T-cell (primary cell): ENCODE results near the gene ACER3. TPM values are rescaled to one million over a fixed set of nuclear protein-coding genes. Genes with fewer than 3 reads are reported as not detected.

Source experiments
- ATAC-seq, 4 experiments: fragments of 200-7000 bp in 3 of 4; fragments of 150-1000 bp in 1 of 4; cut with Tn5 transposase; replicated peaks in 1 of 4; 1 replicate in 3 of 4; 2 replicates in 1 of 4; pipeline ENCODE4 v1.10.0; 2021; ENCODE audit warnings: moderate library complexity in 3 of 4, mild to moderate bottlenecking in 2 of 4, moderate number of reproducible peaks in 1 of 4
- CTCF ChIA-PET, 2 donors: fragments of 300-600 bp; sonication (Branson Sonifier 250); formaldehyde crosslinking; loops; one replicate each; lab custom pipeline; 2022; ENCODE audit warnings: antibody characterized with exemption in 2 of 2; lab: Charles Lee
- POLR2A ChIA-PET, 2 donors: fragments of 300-600 bp; sonication (Branson Sonifier 250); formaldehyde crosslinking; loops; one replicate each; lab custom pipeline; 2022; ENCODE audit warnings: antibody characterized with exemption in 2 of 2; lab: Charles Lee
- DNase-seq, 35 experiments: peaks; one replicate each; pipeline versions ENCODE4 v3.0.0 to v3.0.0-alpha.2; 2013 to 2023
- H3K27ac ChIP-seq: one replicate; pipeline ENCODE4 v1.5.1; 2013; ENCODE audit warnings: low read length
- H3K27me3 ChIP-seq, 2 experiments: replicated peaks in 1 of 2; 1 replicate in 1 of 2; 2 replicates in 1 of 2; pipeline versions ENCODE4 v1.6.1 to v1.7.0; 2013; ENCODE audit warnings: low read length in 1 of 2, mixed read lengths in 1 of 2; ENCODE audit not compliant: control insufficient read depth in 2 of 2, insufficient read depth in 2 of 2; ENCODE audit errors: extremely low read depth in 1 of 2
- H3K36me3 ChIP-seq, 2 donors: 1 replicate in 1 of 2; 2 replicates in 1 of 2; pipeline versions ENCODE4 v1.6.1 to v1.7.0; 2013; ENCODE audit warnings: low read length in 1 of 2; ENCODE audit not compliant: control insufficient read depth in 2 of 2, insufficient read depth in 1 of 2; ENCODE audit errors: extremely low read depth in 1 of 2
- H3K4me1 ChIP-seq, 2 experiments: 1 replicate in 1 of 2; 2 replicates in 1 of 2; pipeline versions ENCODE4 v1.6.1 to v1.7.0; 2013; ENCODE audit warnings: low read length in 2 of 2, mixed read lengths in 1 of 2; ENCODE audit not compliant: insufficient read depth in 2 of 2, control insufficient read depth in 1 of 2; ENCODE audit errors: extremely low read depth in 1 of 2
- H3K4me3 ChIP-seq, 2 donors: 1 replicate in 1 of 2; 2 replicates in 1 of 2; pipeline versions ENCODE4 v1.5.1 to v1.7.0; 2013; ENCODE audit warnings: mild to moderate bottlenecking in 2 of 2, low read length in 1 of 2, moderate library complexity in 1 of 2; ENCODE audit not compliant: control insufficient read depth in 1 of 2; ENCODE audit errors: extremely low read depth in 1 of 2
- H3K9me3 ChIP-seq: 2 replicates; pipeline ENCODE4 v1.7.0; 2013
- H3K27ac Mint-ChIP-seq, 2 donors: one replicate each; pipeline ENCODE4 v1.8.0; 2020 to 2021; ENCODE audit warnings: mild to moderate bottlenecking in 2 of 2, mixed read lengths in 2 of 2
- H3K27me3 Mint-ChIP-seq, 2 donors: one replicate each; pipeline ENCODE4 v1.8.0; 2021 to 2022; ENCODE audit warnings: mixed read lengths in 2 of 2
- H3K36me3 Mint-ChIP-seq: one replicate; pipeline ENCODE4 v1.8.0; 2021; ENCODE audit warnings: mixed read lengths
- H3K4me1 Mint-ChIP-seq, 3 donors: one replicate each; pipeline ENCODE4 v1.8.0; 2020 to 2022; ENCODE audit warnings: mixed read lengths in 3 of 3, mild to moderate bottlenecking in 1 of 3
- H3K4me3 Mint-ChIP-seq, 3 donors: one replicate each; pipeline ENCODE4 v1.8.0; 2020 to 2022; ENCODE audit warnings: mild to moderate bottlenecking in 3 of 3, mixed read lengths in 3 of 3, moderate library complexity in 3 of 3
- H3K9me3 Mint-ChIP-seq, 3 donors: one replicate each; pipeline ENCODE4 v1.8.0; 2020 to 2022; ENCODE audit warnings: mixed read lengths in 3 of 3
- WGBS: methylation state at CpG from one replicate; pipeline ENCODE4 v1.1.5; 2013; ENCODE audit warnings: missing lambda C conversion rate; ENCODE audit not compliant: insufficient coverage; 5-methylcytosine and 5-hydroxymethylcytosine counted together
- total RNA-seq, 35 experiments: library from RNA in 6 of 35; stranded (reverse) in 6 of 35; fragments of 120-200 nt in 1 of 35; gene quantifications; one replicate each; pipeline versions ENCODE4 v1.2.1 to v1.2.4 and lab custom pipeline; 2013 to 2026

The ACER3 gene
- total RNA-seq, 5 donors from 2014 or later (not counting 1 experiment from before 2014, with no cell fraction given): 4.3 to 9.0 (median 5.2) TPM

DNA sequence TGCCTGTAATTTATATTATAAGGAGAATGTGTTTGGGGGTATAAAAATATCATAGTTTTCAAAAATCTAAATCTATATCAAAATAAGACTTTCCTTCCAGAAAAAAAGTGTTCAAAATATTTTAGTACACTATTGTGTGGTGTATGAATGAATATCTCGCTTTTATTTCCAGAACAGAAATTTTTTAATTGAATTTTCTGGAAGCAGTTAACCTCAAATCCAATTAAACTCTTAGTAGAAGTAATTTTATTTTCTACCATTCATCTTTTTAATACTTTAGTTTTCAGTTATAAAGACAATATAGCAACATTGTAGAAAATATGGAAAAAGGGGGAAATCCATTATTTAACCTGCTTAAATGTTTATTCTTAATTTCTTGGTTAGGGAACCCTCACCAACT is 58.7 kb downstream of the ACER3 start:
- WGBS: no CpG with 5 or more reads among the region's 1 CpG
- CTCF ChIA-PET: interaction anchor here (0.5 to 3.0 kb wide), 19 partner anchors 8 to 173 kb away, joined by 3 to 14 read pairs (median 4); no protein-coding TSS in a partner anchor
- H3K9me3 Mint-ChIP-seq: no peaks in the 10 kb centered on the region

DNA sequence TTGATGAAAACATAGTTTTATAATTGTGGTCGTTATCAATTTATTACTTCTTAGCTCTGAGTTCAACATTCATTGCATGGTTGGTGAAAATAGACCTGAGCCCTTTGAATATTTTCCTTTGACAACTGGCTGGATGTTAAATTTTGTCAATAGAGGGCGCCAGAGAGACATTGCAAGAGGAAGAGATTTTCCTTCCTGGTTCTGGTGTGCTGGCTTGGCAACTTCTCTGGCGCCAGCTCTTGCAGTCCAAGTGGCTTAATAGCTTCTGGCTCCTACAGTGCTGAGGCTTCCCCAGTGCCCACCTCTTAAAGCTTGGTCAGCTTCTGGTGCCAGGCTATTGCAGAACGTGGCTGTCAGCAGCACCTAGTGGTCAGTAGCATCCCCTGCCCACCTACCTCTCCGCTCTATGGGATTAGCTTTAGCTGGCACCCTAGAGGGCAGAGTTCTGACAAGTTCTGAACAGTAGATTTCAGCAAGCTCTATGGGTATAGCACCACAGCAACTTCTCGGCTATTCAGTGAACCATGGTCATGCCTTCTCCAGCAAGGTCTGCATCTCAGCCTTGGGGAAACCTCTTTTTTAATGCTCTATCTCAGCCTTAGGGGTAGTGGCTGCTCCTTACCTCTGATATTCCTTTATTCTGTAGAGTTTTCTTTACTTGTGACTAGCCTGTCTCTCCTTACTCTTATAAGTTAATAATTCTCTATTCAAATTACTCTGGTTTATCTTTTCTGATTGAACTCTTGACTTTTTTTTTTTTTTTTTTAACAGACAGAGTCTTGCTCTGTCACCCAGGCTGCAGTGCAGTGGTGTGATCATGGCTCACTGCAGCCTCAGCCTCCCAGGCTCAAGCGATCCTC is 59.4 kb downstream of the ACER3 start:
- no peak overlapping the region for H3K27ac ChIP-seq
- no peaks in the 10 kb centered on the region for H3K9me3 ChIP-seq
- no peaks in the 10 kb centered on the region for H3K27me3 Mint-ChIP-seq
- no peaks in the 10 kb centered on the region for H3K36me3 ChIP-seq
- H3K36me3 Mint-ChIP-seq: peaks cover 3% of the 10 kb centered on the region
- peak; percentile 67 to 73 (median 71) for ATAC-seq
- no peaks in the 10 kb centered on the region for H3K9me3 Mint-ChIP-seq
- peak overlapping the region; percentile 15 to 42 for H3K4me3 ChIP-seq
- POLR2A ChIA-PET: interaction anchor here in 1 of 2 donors (0.5 to 0.9 kb wide), 2 partner anchors 115 to 1098 kb away, joined by 3 to 5 read pairs; no protein-coding TSS in a partner anchor
- CTCF ChIA-PET: interaction anchor here (0.5 to 3.0 kb wide), 22 partner anchors 8 to 1075 kb away, joined by 3 to 14 read pairs (median 4); partner anchors contain the start of gene INTS4 (in 1 of the 2)
- H3K27me3 ChIP-seq: no peaks in the 10 kb centered on the region
- H3K4me3 Mint-ChIP-seq: peak overlapping the region; percentile 49 to 54 (median 52)
- DNase-seq: peak in 34 of 35 experiments; percentile 12 to 85 (median 43)
- peaks cover 10 to 14% (median 11%) of the 10 kb centered on the region in 3 donors for H3K4me1 Mint-ChIP-seq
- H3K27ac Mint-ChIP-seq: no peak overlapping the region
- WGBS: 42% methylated on average over 2 of the region's 7 CpGs
- H3K4me1 ChIP-seq: peaks cover 0 to 4% of the 10 kb centered on the region in 2 experiments

More for the DNA sequence above, 58.7 kb downstream of the ACER3 start:
- Histone ChIP-seq H3K4me3 (no peak overlapping the region), H3K27me3 (no peaks in the 10 kb centered on the region), H3K36me3 (no peaks in the 10 kb centered on the region), H3K4me1 (peaks cover 0 to 4% of the 10 kb centered on the region in 2 experiments), H3K27ac (no peak overlapping the region), H3K9me3 (no peaks in the 10 kb centered on the region)
- POLR2A ChIA-PET: no interaction called here
- Mint-ChIP-seq H3K36me3 (peaks cover 3% of the 10 kb centered on the region), H3K27me3 (no peaks in the 10 kb centered on the region), H3K4me1 (peaks cover 10 to 14% (median 11%) of the 10 kb centered on the region in 3 donors), H3K27ac (no peak overlapping the region), H3K4me3 (no peak overlapping the region)
- ATAC-seq (no peak), DNase-seq (no peak)

DNA sequence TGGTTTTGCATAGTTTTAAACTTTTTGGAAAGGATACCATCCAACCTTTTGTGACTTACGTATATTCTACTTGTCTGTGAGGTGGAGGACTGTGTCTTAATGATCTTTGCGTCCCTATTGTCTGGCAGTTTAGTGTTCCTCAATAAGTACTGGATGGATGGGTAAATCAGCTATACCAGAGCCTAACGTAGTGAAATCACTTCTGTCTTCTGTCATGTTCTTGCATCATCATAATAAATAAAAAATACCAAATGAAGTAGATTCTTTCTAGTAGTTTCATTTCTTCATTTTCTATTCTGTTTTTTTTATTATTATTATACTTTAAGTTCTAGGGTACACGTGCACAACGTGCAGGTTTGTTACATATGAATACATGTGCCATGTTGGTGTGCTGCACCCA is 66.4 kb downstream of the ACER3 start:
- H3K9me3 Mint-ChIP-seq: no peaks in the 10 kb centered on the region
- DNase-seq (no peak), ATAC-seq (no peak)
- no peaks in the 10 kb centered on the region for H3K4me1 ChIP-seq
- H3K27me3 ChIP-seq: no peaks in the 10 kb centered on the region
- no CpG with 5 or more reads among the region's 5 CpGs for WGBS
- H3K27ac Mint-ChIP-seq: no peak overlapping the region
- H3K4me3 ChIP-seq: no peak overlapping the region
- H3K27me3 Mint-ChIP-seq: no peaks in the 10 kb centered on the region
- ChIA-PET POLR2A (no interaction called here), CTCF (no interaction called here)
- no peaks in the 10 kb centered on the region for H3K9me3 ChIP-seq
- H3K4me1 Mint-ChIP-seq: no peaks in the 10 kb centered on the region
- H3K36me3 ChIP-seq: no peaks in the 10 kb centered on the region
- no peak overlapping the region for H3K27ac ChIP-seq
- no peak overlapping the region for H3K4me3 Mint-ChIP-seq
- H3K36me3 Mint-ChIP-seq: peaks cover 21% of the 10 kb centered on the region

DNA sequence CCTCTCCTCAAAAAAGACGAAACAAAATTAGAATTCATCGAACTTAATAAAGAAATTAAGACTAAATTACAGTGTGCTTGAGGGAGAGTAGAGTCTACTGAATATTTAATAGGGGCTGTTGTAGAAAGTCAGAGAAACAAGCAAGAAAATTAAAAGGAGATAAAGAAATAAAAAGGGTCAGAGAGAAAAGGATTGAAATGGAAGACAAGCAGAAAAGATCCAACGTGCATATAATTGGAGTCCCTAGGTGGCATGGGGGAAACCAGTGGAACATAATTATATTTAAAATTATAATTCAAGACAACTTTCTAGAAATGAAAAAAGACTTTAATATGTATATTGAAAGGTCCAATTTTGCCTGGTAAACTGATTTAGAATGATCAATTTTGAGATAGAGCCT is 74.3 kb downstream of the ACER3 start:
- POLR2A ChIA-PET: interaction anchor here in 1 of 2 donors (0.9 kb wide), 1 partner anchor 13 kb away, joined by 4 read pairs; no protein-coding TSS in a partner anchor

GRCh38 chr11:76939219-76939631 is 78.5 kb downstream of the ACER3 start:
- Mint-ChIP-seq H3K27me3 (no peaks in the 10 kb centered on the region), H3K27ac (no peak overlapping the region), H3K9me3 (peaks cover 14 to 29% (median 21%) of the 10 kb centered on the region in 3 donors), H3K4me1 (no peaks in the 10 kb centered on the region), H3K36me3 (peaks cover 38% of the 10 kb centered on the region), H3K4me3 (no peak overlapping the region)
- Histone ChIP-seq H3K4me3 (no peak overlapping the region), H3K27ac (no peak overlapping the region), H3K9me3 (no peaks in the 10 kb centered on the region), H3K27me3 (no peaks in the 10 kb centered on the region), H3K4me1 (no peaks in the 10 kb centered on the region), H3K36me3 (no peaks in the 10 kb centered on the region)
- DNase-seq (no peak), ATAC-seq (no peak)
- 100% methylated on average over 1 of the region's 2 CpGs for WGBS
- POLR2A ChIA-PET: no interaction called here
- CTCF ChIA-PET: no interaction called here

More for the DNA sequence above, 74.3 kb downstream of the ACER3 start:
- H3K27ac Mint-ChIP-seq: no peak overlapping the region
- ATAC-seq: no peak
- no peak overlapping the region for H3K4me3 Mint-ChIP-seq
- Histone ChIP-seq H3K4me1 (no peaks in the 10 kb centered on the region), H3K27ac (no peak overlapping the region), H3K4me3 (no peak overlapping the region), H3K27me3 (no peaks in the 10 kb centered on the region), H3K9me3 (no peaks in the 10 kb centered on the region), H3K36me3 (no peaks in the 10 kb centered on the region)
- DNase-seq: no peak
- no peaks in the 10 kb centered on the region for H3K27me3 Mint-ChIP-seq
- WGBS: no CpG with 5 or more reads among the region's 3 CpGs
- H3K36me3 Mint-ChIP-seq: peaks cover 32% of the 10 kb centered on the region
- H3K9me3 Mint-ChIP-seq: peaks cover 4 to 15% (median 8%) of the 10 kb centered on the region in 3 donors
- no peaks in the 10 kb centered on the region for H3K4me1 Mint-ChIP-seq
- CTCF ChIA-PET: no interaction called here

DNA sequence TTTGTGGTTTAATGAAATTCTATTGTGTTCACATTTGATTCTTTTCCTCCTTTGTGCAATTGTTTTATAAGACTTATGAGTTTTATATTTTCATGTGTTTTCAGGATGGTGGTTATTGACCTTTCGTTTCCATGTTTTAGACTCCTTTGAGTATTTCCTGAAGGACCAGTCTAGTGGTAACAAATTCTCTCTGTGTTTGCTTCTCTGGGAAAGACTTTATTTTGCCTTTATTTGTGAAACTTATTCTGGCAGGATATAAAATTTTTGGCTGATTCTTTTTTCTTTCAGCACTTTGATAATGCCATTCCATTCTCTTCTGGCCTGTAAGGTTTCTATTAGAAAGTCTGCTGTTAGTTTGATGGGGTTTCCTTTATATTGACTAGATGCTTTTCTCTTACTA is 83.5 kb downstream of the ACER3 start:
- H3K9me3 ChIP-seq: no peaks in the 10 kb centered on the region
- POLR2A ChIA-PET: no interaction called here
- CTCF ChIA-PET: no interaction called here
- peaks cover 0 to 10% of the 10 kb centered on the region in 2 experiments for H3K4me1 ChIP-seq
- no peak overlapping the region for H3K4me3 Mint-ChIP-seq
- H3K36me3 ChIP-seq: no peaks in the 10 kb centered on the region
- peaks cover 10 to 27% (median 24%) of the 10 kb centered on the region in 3 donors for H3K9me3 Mint-ChIP-seq
- no peak overlapping the region for H3K27ac Mint-ChIP-seq
- no peak for ATAC-seq
- 100% methylated on average over 1 of the region's 1 CpG for WGBS
- H3K36me3 Mint-ChIP-seq: peaks cover 34% of the 10 kb centered on the region
- H3K27me3 Mint-ChIP-seq: no peaks in the 10 kb centered on the region
- peaks cover 2 to 16% (median 8%) of the 10 kb centered on the region in 3 donors for H3K4me1 Mint-ChIP-seq
- DNase-seq: no peak
- H3K4me3 ChIP-seq: no peak overlapping the region
- H3K27me3 ChIP-seq: no peaks in the 10 kb centered on the region
- no peak overlapping the region for H3K27ac ChIP-seq
